Measurements from ENCODE around the gene TMEM92.
"Not testable (repeated sequence)": the region's sequence is repeated elsewhere in the genome, so short reads cannot be mapped to it uniquely, and the experiment has no call there.

TMEM92 gene

DNA sequence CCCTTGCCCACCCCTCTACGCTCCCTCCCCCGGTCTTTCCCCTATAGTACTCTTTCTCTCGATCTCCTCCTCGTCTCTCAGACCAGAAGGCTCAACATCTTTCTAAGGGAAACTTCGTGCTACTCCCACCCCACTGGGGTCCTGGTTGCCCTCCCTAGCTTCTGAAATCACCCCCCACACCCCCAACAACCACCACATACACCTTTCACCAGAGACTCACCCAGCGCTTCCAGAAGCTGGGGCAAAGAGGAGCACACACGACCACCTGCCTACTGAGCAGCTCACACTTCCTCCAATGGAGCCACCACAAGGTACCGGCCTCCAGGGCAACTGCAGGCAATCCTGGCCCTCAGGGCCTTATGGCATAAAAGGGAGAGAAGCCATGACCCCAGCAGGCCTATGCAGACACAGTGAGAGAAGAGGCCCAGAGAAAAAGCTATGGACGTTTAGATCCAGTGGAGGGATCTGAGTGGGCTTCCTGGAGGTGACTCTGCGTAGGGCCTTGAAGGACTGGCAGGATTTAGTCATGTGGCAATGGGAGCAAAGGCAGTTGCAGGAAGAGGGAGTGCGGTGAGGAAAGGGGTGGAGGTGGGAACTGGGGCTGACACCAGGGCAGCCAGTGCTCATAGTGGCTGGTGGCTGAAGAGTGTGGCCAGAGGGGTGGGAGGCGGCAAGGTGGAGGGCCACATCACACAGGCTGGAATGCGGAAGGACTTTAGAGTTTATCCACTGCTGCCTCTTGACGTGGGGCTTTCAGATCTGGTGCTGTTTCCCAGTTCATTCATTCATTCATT is 12.1 kb upstream of the TMEM92 start:
- DNase-seq (ENCODE audit: low spot score) = no peak

GRCh38 chr17:50263331-50264262 is 10.7 kb upstream of the TMEM92 start:
- DNase-seq (ENCODE audit: low spot score) = no peak

DNA sequence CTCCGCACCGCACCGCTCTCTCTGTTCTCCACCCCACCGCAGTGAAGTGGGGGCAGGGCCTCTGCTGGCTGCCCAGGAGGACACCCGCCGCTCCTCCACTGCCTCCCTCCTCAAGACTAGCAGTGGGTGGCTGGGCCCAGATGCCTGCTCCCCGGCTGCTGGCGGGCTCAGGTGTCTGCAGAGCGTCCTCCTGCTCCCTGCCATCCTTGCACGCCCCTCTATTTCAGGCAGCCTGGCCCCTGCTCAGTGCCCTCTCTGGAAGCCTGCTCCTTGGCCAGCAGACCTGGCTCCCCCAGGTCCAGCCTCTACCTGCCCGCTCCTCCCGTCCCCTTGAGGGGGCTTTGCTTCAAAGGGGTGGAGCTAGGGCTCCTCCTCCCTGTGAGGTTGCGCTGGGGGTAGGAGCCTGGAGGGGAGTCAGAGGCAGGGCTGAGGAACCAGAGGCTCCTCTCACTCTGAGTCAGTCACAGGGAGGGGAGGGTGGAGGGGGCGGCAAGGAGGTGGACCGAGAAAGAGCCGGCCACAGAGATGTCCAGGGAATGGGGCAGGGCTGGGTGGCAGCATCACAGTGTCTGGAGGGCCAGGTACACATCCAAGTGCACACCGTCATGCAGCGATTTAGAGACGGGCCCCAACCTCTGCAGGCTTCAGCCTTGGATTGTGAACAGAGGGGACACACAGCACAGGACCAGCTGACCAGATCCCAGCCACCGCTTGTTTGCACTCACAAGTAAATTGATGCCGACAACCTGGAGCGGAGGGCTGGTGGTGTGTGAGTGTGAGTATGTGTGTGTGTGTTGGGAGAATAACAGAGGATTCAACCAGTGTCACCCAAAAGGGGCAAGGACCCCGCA is 9.8 kb upstream of the TMEM92 start:
- DNase-seq (ENCODE audit: low spot score) = no peak

- DNase-seq (ENCODE audit: low spot score) = no peak
Observed at GRCh38 chr17:50265212-50265611, 9.1 kb upstream of the TMEM92 start.

DNA sequence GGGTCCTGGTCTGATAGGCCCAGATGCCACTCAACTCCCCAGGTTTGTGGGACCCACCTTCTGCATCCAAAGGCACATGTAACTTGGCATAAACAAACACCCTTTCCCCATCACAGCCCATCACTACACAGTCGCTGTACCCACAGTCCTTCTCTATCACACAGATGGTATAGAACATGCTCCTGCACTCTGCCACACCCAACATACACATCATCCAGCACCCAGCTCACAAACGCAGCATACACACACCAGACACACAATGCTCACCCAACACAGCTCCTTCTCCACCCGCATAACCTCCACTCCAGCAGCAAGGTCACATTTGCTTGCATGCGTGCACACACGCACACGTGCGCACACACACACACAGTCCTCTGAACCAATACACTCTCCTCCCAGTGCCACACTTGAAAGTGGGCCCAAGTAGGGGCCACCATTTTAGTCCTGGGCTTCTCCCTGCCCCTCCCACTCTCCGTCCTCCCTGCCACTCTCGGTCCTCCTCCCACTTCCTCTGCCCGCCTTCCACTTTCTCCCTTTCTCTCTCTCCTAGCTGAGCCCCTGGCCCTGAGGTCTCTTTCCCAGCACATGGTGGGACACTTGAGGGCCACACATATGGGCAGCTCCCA is 8.5 kb upstream of the TMEM92 start:
- no peak for DNase-seq (ENCODE audit: low spot score)

DNA sequence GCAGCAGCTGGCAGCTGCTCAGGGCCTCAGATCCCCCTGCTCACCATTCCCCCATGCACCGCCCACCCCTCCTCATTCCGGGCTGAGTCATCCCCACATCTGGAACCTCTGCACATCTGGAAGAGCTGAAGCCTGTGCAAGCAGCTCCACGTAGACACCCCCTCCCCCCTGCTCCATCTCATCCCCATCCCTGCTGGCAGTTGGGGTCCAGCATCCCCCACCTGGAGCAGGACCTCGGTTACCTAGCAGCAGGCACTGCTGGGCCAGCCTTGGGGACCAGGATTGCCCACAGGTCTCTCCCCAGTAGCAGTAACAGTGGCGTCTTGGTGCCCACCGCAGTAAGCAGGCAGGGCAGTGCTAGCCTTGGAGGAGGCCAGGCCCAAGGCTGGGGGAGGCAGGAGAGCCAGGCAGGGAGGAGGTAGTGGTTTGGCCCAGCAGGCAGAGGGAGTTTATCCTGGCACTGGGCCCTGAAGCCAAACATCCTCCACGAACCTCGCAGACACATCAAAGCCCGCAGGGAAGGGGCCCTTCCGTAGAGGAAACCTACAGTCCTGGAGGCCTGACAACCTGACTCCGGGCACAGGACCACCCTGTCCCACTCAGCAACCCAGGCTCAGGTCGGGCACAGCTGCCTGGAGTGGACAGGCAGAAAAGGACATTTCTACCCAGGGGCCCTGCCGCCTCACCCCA is 7.7 kb upstream of the TMEM92 start:
- DNase-seq (ENCODE audit: low spot score) = no peak

DNA sequence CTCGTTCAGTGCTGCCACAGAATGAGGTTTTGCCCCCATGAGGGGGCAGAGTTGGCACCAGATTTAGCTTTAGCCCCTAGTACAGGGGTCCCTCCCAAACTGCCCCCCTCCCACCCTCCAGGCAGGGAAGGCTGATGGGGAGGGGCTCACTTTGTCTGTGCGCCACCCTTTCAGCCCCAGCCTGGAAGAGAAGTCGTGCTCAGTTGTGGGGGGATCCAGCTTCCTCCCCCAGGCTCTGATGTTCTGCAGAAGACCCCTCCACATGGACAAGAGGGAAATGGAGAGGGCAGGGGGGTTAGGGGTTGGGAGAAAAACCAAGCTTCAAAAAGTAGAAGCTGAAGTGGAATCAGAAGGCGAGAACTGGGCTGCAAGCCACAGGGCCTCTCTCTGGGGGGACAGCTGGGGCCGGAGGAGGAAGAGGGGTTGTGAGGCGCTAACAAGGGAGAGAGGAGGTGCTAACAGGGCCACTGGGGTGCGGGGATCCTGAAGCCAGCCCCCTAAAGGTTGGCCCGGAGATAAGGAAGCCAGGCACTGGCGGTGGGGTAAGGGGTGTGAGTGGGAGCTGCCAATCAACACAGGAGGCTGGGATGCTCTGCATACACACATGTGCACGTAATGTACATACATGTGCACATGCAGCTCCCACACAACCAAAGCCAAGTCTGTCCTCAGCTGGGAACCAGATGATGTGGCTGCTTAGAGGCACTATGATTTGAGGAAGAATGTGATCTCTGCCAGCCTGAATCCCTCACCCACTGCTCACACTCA is 7.0 kb upstream of the TMEM92 start:
- no peak for DNase-seq (ENCODE audit: low spot score)

DNA sequence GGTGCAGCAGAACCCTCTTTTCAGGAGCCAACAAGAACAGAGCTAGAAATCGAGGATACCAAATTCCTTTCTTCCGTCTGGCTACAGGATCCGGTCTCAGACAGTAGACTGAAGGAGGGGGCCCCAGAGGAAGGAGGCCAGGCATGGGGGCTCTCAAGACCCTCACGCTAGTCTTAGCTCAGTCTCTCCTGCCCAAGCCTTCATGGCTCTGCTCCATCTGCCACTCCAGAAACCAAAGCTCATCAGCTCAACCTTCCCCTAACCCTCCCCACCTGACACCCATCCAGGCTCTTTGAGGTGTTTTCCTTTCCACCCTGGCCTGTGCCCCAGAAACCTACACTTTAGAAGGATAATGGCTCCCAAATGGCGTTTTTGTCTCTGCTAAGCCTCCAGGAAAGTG is 6.2 kb upstream of the TMEM92 start:
- DNase-seq (ENCODE audit: low spot score) = no peak

GRCh38 chr17:50268743-50269275 is 5.5 kb upstream of the TMEM92 start:
- DNase-seq (ENCODE audit: low spot score) = no peak

GRCh38 chr17:50269477-50270434 is 4.5 kb upstream of the TMEM92 start:
- peak; percentile 75 for DNase-seq (ENCODE audit: low spot score)

DNA sequence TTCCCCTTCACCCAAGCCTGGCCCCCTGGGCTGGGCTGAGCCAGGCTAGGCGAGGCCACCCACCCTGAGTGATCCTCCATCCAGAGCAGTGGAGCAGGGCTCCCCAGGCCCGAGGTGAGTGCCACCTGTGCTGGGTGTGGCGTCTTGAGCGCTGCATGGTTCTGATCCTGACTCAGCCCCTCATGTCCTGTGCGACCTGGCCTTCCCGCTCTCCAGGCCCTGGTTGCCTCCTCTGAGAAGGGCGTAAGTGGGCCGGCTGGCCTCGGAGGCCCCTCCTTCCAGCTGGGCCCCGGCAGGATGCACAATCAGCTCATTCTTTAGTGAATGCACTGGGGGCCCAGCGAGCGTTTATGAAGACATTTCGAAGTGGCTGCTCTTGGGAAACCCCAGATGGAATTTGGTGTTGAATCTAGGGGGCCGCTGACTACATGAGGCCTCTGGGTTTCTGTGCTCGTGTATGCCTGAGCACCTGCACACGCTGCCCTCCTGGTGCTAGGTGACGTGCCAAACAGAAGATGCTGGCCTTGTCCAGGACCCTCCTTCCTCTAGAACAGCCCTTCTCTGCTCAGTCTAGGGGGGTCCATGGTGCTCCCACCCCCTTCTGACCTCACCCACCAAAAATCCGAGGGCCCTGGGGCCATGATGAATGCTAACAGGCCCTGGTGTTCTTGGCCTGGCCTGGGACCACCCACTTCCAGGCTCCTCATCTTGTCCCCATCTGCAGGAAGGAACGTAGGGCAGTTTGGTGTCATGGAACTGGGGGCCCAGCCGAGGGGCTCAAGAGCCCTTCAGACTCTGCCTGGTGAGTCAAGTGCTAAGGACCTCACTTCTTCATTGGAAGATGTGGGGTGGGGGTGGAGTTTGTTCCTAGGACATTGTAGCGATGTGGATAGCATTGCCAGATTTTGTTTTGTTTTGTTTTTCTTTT is 3.6 kb upstream of the TMEM92 start:
- DNase-seq (ENCODE audit: low spot score) = no peak

DNA sequence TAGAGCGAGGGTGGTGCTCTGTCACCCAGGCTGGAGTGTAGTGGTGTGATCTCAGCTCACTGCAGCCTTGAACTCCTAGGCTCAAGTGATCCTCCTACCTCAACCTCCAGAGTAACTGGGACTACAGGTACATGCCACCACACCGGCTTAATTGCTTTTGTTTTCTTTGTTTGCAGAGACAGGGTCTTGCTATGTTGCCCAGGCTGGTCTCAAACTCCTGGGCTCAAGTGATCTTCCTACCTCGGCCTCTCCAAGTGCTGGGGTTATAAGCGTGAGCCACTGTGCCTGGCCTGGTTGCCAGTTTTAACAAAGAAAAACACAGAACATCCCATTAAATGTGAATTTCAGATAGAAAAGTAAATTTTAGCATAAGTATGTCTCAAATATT is 2.9 kb upstream of the TMEM92 start:
- DNase-seq (ENCODE audit: low spot score) = not testable (repeated sequence)

- DNase-seq (ENCODE audit: low spot score) = no peak
Observed at GRCh38 chr17:50272246-50272645, 2.0 kb upstream of the TMEM92 start.

DNA sequence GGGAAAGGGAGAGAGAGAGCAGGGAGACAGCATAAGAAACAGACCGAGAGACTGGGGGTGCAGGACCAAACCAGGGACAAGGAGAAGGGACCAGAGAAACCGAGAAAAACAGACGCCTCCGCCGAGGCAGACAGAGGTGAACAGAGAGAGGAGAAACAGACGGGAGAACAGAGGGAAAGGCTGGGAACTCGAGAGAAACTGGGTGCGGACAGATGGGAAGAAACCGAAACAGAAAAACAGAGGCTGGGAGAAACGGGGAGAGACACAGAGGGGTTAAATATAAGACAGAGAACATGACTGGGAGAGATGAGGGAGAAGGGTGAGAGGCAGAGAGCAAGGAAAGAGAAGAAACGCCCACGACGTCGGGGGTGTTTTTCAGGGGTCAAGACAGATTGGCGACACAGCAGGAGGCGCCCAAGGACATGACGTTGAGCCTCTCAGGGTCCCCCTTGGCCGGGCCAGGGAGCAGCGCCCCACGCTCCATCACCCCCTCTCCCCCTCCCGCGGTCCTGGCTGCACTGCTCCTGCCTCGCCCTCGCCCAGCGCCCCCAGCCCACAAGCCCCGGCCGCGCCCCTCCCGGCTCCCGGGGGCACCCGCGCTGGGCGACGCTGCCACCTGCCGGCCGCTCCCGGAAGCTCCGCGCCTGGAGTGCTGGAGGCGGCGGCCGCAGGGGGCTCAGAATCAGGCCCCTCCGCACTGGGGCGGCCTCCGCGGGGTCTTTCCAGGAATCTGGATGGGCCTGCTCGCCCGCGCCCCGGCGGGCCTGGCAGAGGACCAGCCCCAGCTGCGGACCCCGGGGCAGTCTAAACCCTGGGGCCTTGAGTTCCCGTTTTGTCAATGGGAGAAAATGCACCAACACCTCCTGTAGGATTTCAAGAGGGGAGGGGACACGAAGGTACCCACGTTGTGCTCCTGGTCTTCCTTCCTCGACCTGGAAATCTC is 1.3 kb upstream of the TMEM92 start:
- DNase-seq (ENCODE audit: low spot score) = peak; percentile 75

DNA sequence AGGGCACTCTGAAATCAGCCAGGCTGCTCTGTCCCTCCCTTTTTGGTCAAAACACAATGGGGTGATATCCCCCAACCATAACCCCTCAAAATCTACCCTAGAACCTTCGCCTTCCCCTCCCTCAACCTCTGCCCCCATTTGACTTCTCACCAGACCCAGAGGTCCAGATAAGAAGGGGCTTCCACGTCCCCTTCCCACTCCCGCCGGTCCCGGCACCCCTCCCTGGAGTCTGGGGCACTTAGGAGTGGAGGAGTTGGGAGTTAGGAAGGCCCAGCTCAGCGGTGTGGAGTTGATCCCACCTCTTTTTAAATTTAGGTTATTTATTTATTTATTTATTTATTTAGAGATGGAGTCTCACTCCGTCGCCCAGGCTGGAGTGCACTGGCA is 619 bp upstream of the TMEM92 start:
- DNase-seq (ENCODE audit: low spot score) = no peak

- no peak for DNase-seq (ENCODE audit: low spot score)
Observed at GRCh38 chr17:50274897-50275221, 593 bp downstream of the TMEM92 start.

- DNase-seq (ENCODE audit: low spot score) = no peak
Observed at GRCh38 chr17:50275279-50275678, 1.0 kb downstream of the TMEM92 start.

All from HuH-7.5 (cell line).